DMS 273 treated with DMSO at 0.1 percent for 48 hours (cell line): ENCODE results near the gene C10orf90.

Experiments
- DNase-seq: peaks from one replicate; lab custom pipeline; 2025; lab: John Stamatoyannopoulos, UW

Gene C10orf90

GRCh38 chr10:126459032-126459831, 211.3 kb downstream of the C10orf90 start:
- no peak for DNase-seq

GRCh38 chr10:126458466-126458865, 212.0 kb downstream of the C10orf90 start:
- no peak for DNase-seq

- no peak for DNase-seq
These were observed 213.9 kb downstream of the C10orf90 start for GRCh38 chr10:126456632-126457031.

- no peak for DNase-seq
These were observed 214.6 kb downstream of the C10orf90 start for GRCh38 chr10:126455766-126456405.

- DNase-seq: no peak
These were observed 215.3 kb downstream of the C10orf90 start for GRCh38 chr10:126455036-126455765.

- no peak for DNase-seq
These were observed 216.3 kb downstream of the C10orf90 start for GRCh38 chr10:126454045-126454751.

GRCh38 chr10:126452245-126452644, 218.2 kb downstream of the C10orf90 start:
- no peak for DNase-seq

GRCh38 chr10:126448091-126448490, 222.4 kb downstream of the C10orf90 start:
- no peak for DNase-seq

GRCh38 chr10:126439942-126440341, 230.6 kb downstream of the C10orf90 start:
- no peak for DNase-seq

- no peak for DNase-seq
These were observed 232.1 kb downstream of the C10orf90 start for GRCh38 chr10:126438407-126438783.

GRCh38 chr10:126437635-126438406, 232.7 kb downstream of the C10orf90 start:
- no peak for DNase-seq

- DNase-seq: no peak
These were observed 236.3 kb downstream of the C10orf90 start for GRCh38 chr10:126434235-126434634.

GRCh38 chr10:126433351-126433750, 237.1 kb downstream of the C10orf90 start:
- no peak for DNase-seq

- no peak for DNase-seq
These were observed 238.0 kb downstream of the C10orf90 start for GRCh38 chr10:126432507-126432906.

- DNase-seq: no peak
These were observed 238.7 kb downstream of the C10orf90 start for GRCh38 chr10:126431816-126432215.

GRCh38 chr10:126430512-126430911, 240.0 kb downstream of the C10orf90 start:
- DNase-seq: no peak

GRCh38 chr10:126429275-126429674, 241.2 kb downstream of the C10orf90 start:
- no peak for DNase-seq

- no peak for DNase-seq
These were observed 244.9 kb downstream of the C10orf90 start for GRCh38 chr10:126425489-126426065.

GRCh38 chr10:126425032-126425431, 245.5 kb downstream of the C10orf90 start:
- no peak for DNase-seq

- no peak for DNase-seq
These were observed 246.6 kb downstream of the C10orf90 start for GRCh38 chr10:126423732-126424491.
